Measurements from ENCODE around the gene RGS17. TPM values are rescaled to one million over a fixed set of nuclear protein-coding genes. Genes with fewer than 3 reads are reported as not detected.

Gene RGS17
- total RNA-seq, 2 donors from 2014 or later: 0.28 to 0.62 TPM

- intact Hi-C loops (cut with DNase I): no loop called here
- no peak for DNase-seq (ENCODE audit: low spot score)
These were observed 42.3 kb downstream of the RGS17 start for GRCh38 chr6:153088796-153089195.

GRCh38 chr6:153087436-153087835, 43.6 kb downstream of the RGS17 start:
- no peak for DNase-seq (ENCODE audit: low spot score)
- intact Hi-C loops (cut with DNase I): no loop called here

GRCh38 chr6:153086225-153086990, 44.7 kb downstream of the RGS17 start:
- intact Hi-C loops (cut with DNase I): no loop called here
- no peak for DNase-seq (ENCODE audit: low spot score)

DNA sequence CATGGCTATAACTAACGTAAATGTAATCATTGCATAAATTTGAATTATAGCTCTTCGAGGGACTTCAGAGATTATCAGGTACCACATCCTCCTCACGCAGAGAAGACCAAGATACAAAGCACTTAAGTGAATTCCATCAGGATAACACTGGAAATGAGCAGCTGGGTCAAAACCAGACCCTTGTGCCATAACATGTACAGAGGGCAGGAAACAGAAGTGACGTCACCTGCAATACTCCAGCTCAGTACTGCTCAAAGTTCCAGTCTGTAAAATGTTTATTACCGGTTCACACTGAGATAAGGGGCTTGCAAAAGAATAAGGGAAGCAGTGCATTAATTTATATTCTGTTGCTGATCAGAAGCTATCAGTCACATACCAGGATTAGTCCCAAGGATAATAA, 45.8 kb downstream of the RGS17 start:
- DNase-seq (ENCODE audit: low spot score): no peak
- intact Hi-C loops (cut with DNase I): no loop called here

GRCh38 chr6:153084393-153084792, 46.7 kb downstream of the RGS17 start:
- intact Hi-C loops (cut with DNase I): no loop called here
- DNase-seq (ENCODE audit: low spot score): no peak

DNA sequence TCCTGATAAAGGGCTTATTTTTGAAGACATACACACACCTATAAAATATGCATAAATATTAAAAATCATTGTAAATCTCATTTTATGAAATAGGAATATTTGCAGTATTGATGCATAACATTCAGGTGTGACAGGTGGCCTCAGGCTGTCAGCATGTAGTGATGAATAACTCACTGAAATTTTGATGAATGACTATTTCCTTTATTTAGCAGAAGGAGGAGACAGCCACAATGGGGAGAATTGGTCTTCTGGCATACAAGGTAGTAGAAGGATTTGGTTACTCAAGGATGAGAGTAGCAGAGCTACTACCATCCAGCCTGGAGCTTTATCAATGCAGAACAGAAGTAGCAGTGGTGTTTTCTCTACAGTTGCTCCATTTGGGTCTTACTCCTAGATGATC, 47.2 kb downstream of the RGS17 start:
- intact Hi-C loops (cut with DNase I): no loop called here
- no peak for DNase-seq (ENCODE audit: low spot score)

DNA sequence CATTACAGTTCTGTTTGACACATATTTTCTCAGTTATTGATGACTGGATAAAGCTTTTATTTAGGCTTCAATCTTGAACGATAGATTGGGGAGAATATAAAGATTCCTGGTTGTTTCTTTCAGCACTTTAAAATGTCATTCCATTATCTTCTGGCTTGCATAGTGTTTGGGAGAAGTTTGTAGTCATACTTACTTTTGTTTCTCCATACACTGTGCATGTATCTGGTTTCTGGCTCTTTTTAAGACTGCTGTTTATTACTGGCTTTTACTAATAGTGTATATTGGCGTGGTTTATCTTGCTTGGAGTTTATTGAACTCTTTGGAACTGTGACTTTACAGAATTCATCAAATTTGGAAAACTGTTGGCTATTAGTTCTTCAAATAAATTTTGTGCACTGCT, 49.2 kb downstream of the RGS17 start:
- intact Hi-C loops (cut with DNase I): no loop called here
- no peak for DNase-seq (ENCODE audit: low spot score)

DNA sequence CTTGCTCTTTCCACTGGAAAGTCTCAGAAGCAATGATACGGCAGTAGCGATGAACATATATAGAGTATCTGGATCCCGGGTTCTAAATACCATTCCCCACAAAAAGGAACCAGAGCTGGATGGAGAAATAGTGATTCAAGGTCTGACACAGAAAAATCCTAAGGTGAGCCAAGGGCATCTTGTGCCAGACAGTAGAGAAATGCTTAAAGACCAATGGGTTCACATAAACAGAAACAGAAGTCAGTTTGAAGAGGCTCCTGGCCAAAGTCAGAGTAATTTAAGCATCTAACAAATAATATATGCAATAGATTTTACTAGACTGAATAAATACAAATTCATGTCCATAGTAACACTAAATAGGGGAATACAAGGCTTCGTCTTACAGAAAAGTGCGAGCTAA, 54.7 kb downstream of the RGS17 start:
- intact Hi-C loops (cut with DNase I): no loop called here
- DNase-seq (ENCODE audit: low spot score): no peak

DNA sequence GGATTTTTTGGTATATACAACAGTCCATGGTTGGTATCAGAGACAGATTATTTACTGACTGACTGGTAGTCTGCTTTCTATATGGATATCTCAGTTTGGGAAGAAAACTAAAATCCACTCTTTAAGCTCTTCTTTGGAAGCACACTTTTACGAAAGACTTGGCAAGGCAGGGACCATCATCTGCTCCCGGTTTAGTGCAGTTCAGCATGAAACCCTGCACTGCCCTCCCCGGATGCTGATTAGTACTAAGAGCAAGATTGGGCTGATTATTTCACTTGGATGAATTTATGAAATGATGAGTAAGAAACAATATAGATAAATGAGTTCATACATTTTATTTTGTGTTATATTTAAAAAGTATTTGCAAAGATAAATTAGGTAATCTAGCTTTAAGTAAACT, 56.3 kb downstream of the RGS17 start:
- intact Hi-C loops (cut with DNase I): no loop called here

DNA sequence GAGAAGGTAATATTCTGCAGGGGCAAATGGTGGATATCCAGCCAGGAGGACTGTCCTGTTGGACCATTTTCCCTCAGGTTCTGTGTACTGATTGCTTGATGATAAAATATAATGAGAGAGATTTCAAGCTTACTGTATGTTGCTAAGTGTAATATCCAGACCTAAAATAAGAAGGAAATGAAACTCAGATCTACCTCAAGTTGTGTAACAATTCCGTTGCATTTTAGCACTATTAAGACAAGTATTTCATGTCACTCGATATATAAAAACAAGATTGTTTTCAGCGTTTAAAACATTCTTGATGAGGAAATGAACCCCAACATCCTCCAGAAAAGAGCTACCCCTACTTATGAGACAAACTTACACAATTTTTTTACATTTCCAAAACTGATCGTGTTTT, 57.2 kb downstream of the RGS17 start:
- intact Hi-C loops (cut with DNase I): no loop called here
- no peak for DNase-seq (ENCODE audit: low spot score)

More for the DNA sequence above, 56.3 kb downstream of the RGS17 start:
- no peak for DNase-seq (ENCODE audit: low spot score)

DNA sequence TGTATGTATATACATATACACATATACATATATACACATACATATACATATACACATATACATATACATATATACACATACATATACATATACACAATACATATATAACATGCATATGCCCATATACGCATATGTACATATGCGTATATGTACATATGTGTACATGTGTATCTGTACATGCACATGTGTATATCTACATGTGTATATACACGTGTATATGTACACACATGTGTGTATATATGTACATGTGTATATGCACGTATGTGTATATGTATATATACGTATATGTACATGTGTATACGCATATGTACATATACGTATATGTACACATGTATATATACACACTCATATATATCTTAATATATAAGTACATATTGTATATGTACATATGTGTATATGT, 60.3 kb downstream of the RGS17 start:
- no peak for DNase-seq (ENCODE audit: low spot score)
- intact Hi-C loops (cut with DNase I): no loop called here

DNA sequence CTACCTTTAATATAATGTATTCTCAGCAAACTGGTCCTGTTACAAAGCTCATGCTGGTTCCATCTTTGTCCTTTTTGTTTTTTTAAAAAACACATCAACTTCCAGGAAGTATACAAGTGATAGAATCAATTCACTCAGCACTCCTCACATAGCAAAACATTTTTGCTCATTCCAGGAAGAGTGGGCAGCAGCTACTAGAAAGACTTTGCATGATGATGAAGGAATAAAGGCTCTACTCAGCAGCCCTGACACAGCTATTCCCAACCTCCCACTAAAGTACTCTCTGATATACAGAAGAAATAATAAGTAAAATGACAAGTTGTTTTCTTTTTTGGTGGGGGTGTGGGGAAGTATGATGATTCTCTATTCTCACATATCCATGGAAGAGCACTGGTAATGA, 61.2 kb downstream of the RGS17 start:
- intact Hi-C loops (cut with DNase I): no loop called here
- no peak for DNase-seq (ENCODE audit: low spot score)

GRCh38 chr6:153065222-153065621, 65.9 kb downstream of the RGS17 start:
- DNase-seq (ENCODE audit: low spot score): no peak
- intact Hi-C loops (cut with DNase I): no loop called here

- intact Hi-C loops (cut with DNase I): no loop called here
These were observed 67.1 kb downstream of the RGS17 start for GRCh38 chr6:153063936-153064335.

DNA sequence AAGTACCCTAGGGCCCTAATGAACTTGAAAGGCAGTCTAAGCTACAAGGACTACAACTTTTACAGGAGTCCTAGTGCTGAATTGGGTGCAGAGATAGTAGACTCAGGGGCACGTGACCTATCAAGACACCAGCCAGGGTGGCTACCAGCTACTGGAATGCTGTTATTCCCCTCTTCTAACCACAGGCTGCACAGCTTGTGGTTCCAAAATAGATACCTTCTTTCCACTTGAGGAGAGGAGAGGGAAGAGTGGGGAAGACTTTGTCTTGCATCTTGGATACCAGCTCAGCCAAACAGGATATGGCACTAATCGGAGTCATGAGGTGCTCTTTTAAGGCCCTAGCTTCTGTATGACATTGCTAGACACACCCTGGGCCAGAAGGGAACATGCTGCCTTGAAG, 68.6 kb downstream of the RGS17 start:
- DNase-seq (ENCODE audit: low spot score): no peak
- intact Hi-C loops (cut with DNase I): no loop called here

More at GRCh38 chr6:153063936-153064335, 67.1 kb downstream of the RGS17 start:
- no peak for DNase-seq (ENCODE audit: low spot score)

- intact Hi-C loops (cut with DNase I): no loop called here
- DNase-seq (ENCODE audit: low spot score): no peak
These were observed 71.3 kb downstream of the RGS17 start for GRCh38 chr6:153059757-153060156.

DNA sequence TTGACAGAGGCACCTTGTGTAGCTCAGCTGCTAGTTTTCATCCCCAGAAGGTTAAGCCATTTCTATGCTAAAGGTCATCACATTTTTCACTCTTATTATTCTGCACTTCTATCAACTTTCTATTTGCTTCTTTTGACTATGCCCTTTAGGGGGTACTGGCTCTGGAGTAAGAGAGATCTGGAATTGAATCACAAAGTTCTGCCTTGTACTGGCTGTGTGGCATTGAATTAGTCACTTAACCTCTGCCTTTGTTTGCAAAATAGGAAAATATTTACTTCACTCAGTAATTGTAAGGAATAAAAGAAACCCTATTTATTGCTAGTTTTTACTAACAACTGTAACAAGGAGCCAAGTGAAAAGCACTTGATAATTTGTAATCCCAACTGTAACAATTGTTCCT, 71.8 kb downstream of the RGS17 start:
- DNase-seq (ENCODE audit: low spot score): no peak

GRCh38 chr6:153058909-153059308, 72.2 kb downstream of the RGS17 start:
- intact Hi-C loops (cut with DNase I): no loop called here
- DNase-seq (ENCODE audit: low spot score): no peak

More for the DNA sequence above, 71.8 kb downstream of the RGS17 start:
- intact Hi-C loops (cut with DNase I): no loop called here

DNA sequence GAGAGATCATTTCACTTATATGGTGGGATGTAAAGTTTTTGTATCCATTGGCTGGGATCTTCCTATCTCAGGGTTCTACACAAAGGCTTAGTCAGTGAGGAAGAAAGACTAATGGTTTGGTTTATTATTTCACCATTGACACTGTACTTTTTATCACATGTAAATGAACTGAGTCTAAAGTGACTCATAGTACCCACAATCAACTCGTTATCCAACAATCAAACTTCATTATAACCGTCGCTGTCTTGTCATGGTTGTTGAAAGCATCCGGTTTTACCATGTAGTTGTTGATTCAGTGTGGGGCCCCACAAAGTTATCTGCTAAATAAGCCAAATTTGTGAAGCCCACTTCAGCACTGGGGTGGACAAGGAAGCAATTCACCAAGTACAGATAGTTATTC, 72.8 kb downstream of the RGS17 start:
- intact Hi-C loops (cut with DNase I): no loop called here
- no peak for DNase-seq (ENCODE audit: low spot score)

GRCh38 chr6:153056308-153056707, 74.8 kb downstream of the RGS17 start:
- DNase-seq (ENCODE audit: low spot score): no peak
- intact Hi-C loops (cut with DNase I): no loop called here

DNA sequence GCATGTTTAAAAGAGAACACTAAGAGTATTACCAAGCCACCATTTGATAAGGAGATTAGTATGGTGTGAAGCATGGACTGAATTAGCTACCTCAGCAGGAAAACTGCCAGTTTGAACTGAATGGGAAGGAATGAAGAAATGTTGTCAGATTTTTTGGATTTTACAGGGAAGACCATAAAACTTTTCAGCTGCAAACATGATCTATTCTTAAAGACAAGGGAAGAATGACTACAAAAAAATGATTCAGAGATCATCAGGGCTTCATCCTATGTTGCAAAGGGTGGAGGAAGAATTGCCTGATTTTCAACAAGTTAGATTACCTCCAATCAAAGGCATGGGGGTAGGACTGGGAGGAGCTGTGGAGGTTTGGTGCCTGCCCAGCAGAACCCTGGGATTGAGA, 79.3 kb downstream of the RGS17 start:
- intact Hi-C loops (cut with DNase I): no loop called here
- DNase-seq (ENCODE audit: low spot score): no peak

GRCh38 chr6:153048631-153049030, 82.5 kb downstream of the RGS17 start:
- intact Hi-C loops (cut with DNase I): no loop called here
- no peak for DNase-seq (ENCODE audit: low spot score)

All from posterior vena cava (tissue), 2 donors.